Urothelium cell line (cell line): ENCODE measurements around the gene SLC22A3.
"Not testable (repeated sequence)": the region's sequence is repeated elsewhere in the genome, so short reads cannot be mapped to it uniquely, and the experiment has no call there.

Experiments used
- DNase-seq: peaks from one replicate; pipeline ENCODE4 v3.0.0; 2011; ENCODE audit warnings: low spot score, mixed read lengths
- FAIRE-seq: peaks from 2 replicates; lab custom pipeline; 2011; peaks lifted over from hg19 to GRCh38; lab: Jason Lieb, UNC

The SLC22A3 gene

GRCh38 chr6:160367798-160368547 lies 19.8 kb downstream of the SLC22A3 start:
- FAIRE-seq (no peak), DNase-seq (no peak)

DNA sequence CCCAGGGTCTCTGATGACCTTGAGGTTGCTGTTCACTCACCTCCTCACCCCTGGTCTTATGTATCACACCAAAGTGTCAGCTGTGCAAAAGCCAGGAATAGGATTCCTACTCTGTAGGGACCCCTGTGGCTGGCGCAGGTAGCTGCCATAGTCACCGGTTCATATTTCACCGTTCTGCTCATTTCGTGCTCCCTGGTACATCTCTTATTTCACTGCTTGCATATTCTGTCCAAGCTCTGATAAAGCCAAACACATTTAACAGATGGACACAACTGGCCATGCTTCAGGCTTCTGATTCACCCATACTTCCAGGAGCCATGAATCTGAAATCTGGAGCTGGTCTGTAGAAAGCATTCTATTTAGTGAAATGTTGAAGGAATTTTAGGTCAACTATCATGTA lies 20.5 kb downstream of the SLC22A3 start:
- DNase-seq (no peak), FAIRE-seq (no peak)

DNA sequence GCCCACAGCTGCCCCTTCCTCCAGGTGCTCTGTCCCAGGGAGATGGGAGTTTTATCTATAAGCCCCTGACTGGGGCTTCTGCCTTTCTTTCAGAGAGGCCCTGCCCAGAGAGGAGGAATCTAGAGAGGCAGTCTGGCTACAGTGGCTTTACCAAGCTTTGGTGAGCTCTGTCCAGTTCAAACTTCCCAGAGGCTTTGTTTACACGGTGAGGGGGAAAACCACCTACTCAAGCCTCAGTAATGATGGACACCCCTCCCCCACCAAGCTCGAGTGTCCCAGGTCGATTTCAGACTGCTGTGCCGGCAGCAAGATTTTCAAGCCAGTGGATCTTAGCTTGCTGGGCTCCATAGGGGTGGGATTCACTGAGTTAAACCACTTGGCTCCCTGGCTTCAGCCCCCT lies 25.4 kb downstream of the SLC22A3 start:
- not testable (repeated sequence) for FAIRE-seq

GRCh38 chr6:160374836-160375560 lies 26.8 kb downstream of the SLC22A3 start:
- no peak for DNase-seq
- FAIRE-seq, result no peak

More for the DNA sequence above, 25.4 kb downstream of the SLC22A3 start:
- DNase-seq, result not testable (repeated sequence)

- FAIRE-seq (no peak), DNase-seq (no peak)
These were observed 27.4 kb downstream of the SLC22A3 start for GRCh38 chr6:160375561-160375949.

GRCh38 chr6:160376445-160376844 lies 28.3 kb downstream of the SLC22A3 start:
- FAIRE-seq (no peak), DNase-seq (no peak)

- DNase-seq (no peak), FAIRE-seq (no peak)
These were observed 30.0 kb downstream of the SLC22A3 start for GRCh38 chr6:160378218-160378617.

- no peak for DNase-seq
- FAIRE-seq, result no peak
These were observed 30.7 kb downstream of the SLC22A3 start for GRCh38 chr6:160378882-160379281.

- DNase-seq, result no peak
- FAIRE-seq, result no peak
These were observed 31.3 kb downstream of the SLC22A3 start for GRCh38 chr6:160379466-160379865.

- FAIRE-seq, result no peak
- DNase-seq, result no peak
These were observed 34.8 kb downstream of the SLC22A3 start for GRCh38 chr6:160382946-160383345.

- DNase-seq (peak; percentile 75), FAIRE-seq (peak; percentile 94)
These were observed 38.8 kb downstream of the SLC22A3 start for GRCh38 chr6:160386869-160387530.

GRCh38 chr6:160387916-160388643 lies 39.9 kb downstream of the SLC22A3 start:
- FAIRE-seq, result no peak
- DNase-seq, result no peak

DNA sequence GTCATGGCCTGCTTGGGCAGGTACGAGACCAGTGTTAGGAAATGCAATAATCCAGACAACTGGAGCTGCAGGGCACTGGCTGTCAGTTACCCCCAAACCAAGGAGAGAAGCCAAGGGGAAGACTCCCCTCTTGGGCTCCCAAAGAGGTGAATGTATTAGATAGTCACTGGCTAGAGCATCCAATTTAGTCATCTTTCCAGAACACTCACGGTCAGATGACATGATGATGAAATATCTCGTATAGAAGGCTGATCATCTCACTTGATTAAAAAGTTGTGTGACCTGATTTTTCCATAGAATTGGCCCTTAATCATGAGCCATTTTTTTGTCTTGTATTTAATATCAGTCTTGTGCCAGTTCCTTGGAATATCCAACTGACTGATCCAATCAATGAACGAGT lies 40.7 kb downstream of the SLC22A3 start:
- FAIRE-seq, result no peak
- no peak for DNase-seq

GRCh38 chr6:160391419-160392116 lies 43.4 kb downstream of the SLC22A3 start:
- FAIRE-seq (no peak), DNase-seq (peak; percentile 67)

GRCh38 chr6:160393442-160393841 lies 45.3 kb downstream of the SLC22A3 start:
- not testable (repeated sequence) for FAIRE-seq

DNA sequence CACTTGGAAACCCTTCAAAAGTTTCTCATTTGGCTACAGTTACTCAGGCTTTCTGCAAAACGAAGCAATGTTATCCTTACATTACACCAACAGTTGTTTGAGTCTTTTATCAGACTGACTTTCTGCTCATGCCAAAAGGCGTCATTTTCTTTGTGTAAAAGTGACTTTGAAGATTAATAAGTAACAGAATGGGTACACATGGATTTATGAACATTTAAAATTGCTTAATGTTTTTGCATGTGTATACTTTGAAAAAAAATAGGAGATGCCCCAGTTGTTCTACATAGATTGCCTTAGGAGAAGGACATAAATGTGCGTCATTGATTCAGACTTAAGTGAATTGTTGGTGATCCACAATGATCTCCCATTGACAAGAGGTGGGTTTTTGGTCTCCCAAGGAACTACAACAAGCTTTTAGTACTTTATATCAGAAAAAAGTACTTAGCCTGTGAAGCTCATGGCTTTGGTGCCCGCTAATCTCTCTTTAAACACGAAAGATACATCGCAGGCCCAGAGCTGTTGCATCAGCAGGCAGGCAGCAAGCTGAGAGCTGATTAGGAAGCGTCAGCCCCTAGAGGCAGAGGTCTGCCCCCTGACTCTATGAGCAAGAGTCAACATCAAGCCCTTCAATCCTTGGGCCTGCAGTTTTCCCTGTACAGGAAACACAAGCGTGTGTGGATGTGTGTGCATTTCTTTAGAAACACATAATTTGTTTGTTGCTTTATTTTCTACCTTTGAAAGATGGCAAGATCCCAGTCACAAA lies 45.9 kb downstream of the SLC22A3 start:
- no peak for FAIRE-seq

More at GRCh38 chr6:160393442-160393841, 45.3 kb downstream of the SLC22A3 start:
- not testable (repeated sequence) for DNase-seq

GRCh38 chr6:160394654-160395035 lies 46.5 kb downstream of the SLC22A3 start:
- DNase-seq (no peak), FAIRE-seq (no peak)

More for the DNA sequence above, 45.9 kb downstream of the SLC22A3 start:
- DNase-seq, result no peak

GRCh38 chr6:160395187-160395586 lies 47.0 kb downstream of the SLC22A3 start:
- no peak for DNase-seq
- no peak for FAIRE-seq

- no peak for DNase-seq
- no peak for FAIRE-seq
These were observed 48.1 kb downstream of the SLC22A3 start for GRCh38 chr6:160396292-160396691.
